ENCODE data around the gene SORCS3.

Gene SORCS3

GRCh38 chr10:104641187-104641936 is at the start of gene SORCS3:
Gene SORCS3 (plus strand): TSS chr10:104641290.
- DNase-seq = no peak

DNA sequence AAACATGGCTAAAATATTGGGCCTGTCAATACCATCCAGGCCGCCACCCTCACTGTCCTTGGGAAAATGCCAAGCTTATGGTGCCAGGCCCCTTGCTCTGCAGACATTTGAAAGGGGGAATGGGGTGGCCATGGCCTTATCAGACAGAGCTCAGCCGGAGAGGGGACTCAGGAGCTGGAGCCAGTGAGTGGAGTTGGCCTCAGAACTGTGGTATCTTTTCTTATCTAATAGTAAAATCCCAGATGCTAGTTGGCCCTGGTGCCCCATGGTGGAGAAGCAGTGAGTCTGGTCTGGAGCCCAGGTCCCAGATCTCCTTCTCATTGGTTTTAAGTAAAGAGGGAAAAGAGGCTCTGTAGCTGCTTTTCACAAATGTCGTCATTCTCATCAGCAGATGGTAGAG is 49.6 kb upstream of the SORCS3 start:
- DNase-seq = no peak

DNA sequence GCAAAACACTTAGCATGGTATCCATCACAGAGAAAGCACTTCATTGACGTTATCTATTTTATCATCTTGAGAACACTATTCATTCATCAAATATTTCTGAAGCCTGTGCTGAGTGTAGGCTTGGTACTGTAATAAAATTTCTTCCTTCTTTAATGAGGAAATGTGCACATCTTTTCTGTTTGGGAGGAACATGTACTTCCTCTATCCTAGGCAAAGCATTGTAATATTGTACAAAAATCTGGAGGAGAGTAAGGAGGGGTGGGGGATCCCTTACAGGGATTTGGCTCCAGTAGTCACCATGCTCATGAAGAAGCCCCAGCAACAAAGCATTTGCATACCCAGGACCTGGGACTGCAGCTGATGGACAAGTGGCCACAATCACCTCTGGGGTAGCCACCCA is 39.9 kb upstream of the SORCS3 start:
- DNase-seq = no peak

- DNase-seq = no peak
Observed at GRCh38 chr10:104608091-104608828, 32.8 kb upstream of the SORCS3 start.

DNA sequence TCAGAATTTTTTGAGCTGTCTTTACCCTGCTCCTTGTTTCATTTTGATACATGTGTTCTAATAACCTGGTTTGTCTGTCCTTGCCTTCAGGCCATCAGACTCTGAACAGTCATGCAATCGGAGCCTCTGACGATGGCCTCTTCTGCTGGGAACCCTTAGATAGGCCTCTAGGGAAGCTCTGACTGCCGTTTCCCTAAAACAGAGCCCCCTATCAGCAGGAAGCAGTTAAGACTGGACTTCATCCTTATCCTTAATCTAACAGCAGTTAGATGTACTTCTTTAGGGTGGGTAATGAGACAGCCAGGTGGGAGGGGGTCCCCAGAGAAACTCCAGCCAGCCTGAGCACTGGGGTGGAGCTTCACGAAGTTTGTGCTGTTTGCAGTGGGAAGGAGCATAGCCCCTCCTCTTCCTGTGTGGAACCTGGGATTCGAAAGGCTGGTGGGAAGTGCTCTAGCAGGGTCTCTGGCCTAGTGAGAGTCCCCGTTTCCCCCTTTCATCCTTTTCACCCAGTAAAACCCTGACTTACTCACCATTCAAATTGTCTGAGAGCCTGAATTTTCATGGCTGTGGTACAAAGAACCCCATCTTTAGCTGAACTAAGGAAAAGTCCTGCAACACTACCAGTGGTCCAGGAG is 28.4 kb upstream of the SORCS3 start:
- DNase-seq = no peak

DNA sequence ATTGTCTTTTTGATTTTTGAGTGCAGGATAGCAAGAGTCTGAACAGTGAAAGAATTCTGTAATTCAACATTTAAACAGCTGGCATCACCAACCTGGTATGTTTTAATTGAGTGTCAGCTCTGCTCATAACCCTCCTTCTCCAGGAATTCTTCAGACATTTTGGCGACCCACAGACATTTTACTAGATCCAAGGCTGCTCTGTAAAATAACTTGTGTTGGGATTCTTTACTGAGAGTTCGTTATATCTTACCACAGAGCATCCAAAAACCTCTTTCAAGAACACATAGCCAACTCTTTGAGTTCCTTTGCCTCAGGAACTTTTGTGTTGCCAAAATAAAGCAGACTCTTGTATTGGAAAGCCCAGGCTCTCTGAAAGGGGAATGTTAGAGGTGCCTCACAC is 27.7 kb upstream of the SORCS3 start:
- no peak for DNase-seq

- DNase-seq = no peak
Observed at GRCh38 chr10:104614245-104614831, 26.8 kb upstream of the SORCS3 start.

DNA sequence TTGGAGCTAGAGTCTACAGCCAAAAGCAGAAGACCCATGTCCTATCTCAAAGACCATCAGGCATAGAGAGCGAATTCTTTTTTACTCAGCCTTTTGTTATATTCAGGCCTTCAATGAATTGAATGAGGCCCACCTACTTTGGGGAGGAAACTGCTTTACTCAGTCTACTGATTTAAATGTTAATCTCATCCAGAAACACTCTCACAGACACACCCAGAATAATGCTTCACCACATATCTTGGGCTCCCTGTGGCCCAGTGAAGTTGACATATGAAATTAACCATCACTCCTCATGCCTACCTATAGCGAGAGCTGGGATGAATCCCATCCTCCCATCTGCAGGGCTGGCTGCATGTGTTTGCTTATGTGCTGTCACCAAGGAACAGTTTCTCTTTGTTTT is 26.0 kb upstream of the SORCS3 start:
- no peak for DNase-seq

DNA sequence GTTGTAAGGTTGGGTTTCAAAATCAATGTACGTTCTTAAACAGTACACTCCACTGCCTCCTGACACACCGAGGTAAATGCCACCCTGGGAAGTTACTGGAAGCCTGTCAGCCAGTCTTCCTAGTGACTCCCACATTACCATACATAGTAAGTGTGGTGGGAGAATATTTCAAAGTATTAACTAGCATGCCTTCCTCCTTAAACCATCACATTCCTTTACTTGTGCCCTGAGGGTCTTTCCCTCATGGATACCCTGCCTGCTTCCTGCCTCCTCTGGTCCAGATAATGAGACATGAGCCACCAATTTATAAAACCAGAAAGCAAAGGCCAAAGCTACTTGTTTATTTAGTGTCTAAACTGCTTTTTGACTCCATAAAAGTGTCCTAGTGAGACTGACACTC is 23.3 kb upstream of the SORCS3 start:
- DNase-seq = no peak

- DNase-seq = no peak
Observed at GRCh38 chr10:104622175-104622574, 18.9 kb upstream of the SORCS3 start.

GRCh38 chr10:104622598-104623209 is 18.4 kb upstream of the SORCS3 start:
- DNase-seq = no peak

GRCh38 chr10:104630731-104631130 is 10.4 kb upstream of the SORCS3 start:
- no peak for DNase-seq

DNA sequence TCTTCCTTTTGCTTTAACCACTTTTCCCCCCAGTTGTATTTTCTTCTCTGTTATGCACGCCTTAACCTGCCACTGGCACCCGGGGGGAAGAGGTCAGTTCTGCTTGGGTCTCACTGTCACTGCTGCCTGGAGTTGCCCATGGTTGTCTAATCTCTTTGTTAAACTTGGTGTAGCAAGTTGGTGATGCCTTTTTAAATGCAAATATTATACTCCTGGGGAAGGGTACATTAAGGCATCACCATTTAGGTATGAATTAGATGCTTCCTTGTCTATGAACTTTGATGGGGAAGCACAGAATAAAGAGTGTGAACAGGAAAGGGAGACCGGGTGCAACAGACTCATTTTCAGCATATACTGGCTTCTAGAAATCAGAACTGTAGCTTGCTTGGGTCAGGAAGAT is 9.1 kb upstream of the SORCS3 start:
- DNase-seq = no peak

DNA sequence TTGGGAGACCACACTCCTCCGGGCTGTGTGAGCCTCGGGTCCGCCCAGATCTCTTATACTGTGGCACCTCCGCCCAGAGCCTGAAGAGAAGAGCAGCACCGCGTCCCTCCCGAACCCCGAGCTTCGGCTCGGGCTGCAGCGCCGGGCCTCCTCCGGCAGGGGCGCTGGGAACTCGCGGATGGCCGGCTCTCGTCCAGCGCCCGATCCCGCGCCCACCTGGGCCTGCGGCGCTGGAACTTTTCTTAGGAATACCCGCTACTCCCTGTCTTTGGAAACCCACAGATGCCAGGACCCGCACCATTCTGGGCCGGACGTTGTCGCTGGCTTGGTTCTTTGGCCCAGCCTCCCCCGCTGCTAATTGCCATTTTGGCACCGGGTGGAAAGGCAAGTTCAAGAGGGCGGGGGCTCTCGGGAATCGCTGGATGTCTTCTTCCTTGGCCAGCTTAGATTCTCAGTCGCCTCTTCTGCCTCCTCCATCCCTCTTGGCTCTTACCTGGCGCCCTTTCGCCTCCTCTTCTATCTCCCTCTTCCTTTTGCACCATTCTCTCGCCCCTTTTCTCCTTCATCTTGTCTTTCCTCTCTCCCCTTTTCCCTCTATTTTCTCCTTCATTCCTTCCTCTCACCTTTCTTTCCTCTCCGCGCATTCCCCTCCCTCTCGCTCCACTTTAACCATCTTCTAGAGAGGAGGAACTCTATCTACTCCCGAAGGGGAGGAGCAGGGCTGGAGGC is 2.1 kb upstream of the SORCS3 start:
- DNase-seq = no peak

DNA sequence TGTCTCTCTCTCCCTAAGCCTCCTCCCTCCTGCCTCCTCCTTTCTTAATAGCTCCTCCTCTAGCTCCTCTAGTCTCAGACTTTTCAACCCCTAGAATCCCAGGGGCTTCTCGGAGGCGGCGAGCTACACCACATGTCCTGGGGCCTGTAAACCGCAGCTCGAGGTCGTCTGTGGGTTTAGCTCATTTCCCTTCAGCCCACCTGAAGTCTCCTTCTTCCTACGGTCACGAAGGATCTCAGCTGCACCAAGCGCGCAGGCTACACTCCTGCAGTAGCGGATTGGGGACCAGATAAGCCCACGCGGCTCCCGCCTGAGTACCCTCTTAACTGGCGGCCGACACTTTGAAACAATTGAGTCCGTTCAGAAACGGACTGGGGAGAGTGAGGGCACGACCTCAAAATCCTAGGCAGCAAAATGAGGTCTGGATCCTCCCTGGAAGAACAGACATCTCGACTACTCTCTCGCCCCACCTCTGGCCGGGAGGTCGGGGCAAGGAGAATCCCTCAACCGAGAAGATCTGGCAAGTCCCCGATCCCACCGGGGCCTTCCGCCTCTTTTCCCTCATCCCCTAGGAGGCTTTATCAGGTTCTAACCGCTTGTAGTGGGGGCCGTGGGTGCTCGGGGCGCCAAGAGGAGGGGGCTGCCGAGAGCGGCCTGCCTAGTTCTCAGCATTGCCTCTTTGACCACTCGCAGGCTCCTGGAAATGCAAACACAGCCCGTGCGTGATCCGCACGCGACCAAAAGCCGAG is 1.3 kb upstream of the SORCS3 start:
- no peak for DNase-seq

- no peak for DNase-seq
Observed at GRCh38 chr10:104640339-104641186, 527 bp upstream of the SORCS3 start.

GRCh38 chr10:104641937-104642657 is 1.0 kb downstream of the SORCS3 start:
- DNase-seq = no peak

GRCh38 chr10:104642658-104643302 is 1.7 kb downstream of the SORCS3 start:
- DNase-seq = no peak

DNA sequence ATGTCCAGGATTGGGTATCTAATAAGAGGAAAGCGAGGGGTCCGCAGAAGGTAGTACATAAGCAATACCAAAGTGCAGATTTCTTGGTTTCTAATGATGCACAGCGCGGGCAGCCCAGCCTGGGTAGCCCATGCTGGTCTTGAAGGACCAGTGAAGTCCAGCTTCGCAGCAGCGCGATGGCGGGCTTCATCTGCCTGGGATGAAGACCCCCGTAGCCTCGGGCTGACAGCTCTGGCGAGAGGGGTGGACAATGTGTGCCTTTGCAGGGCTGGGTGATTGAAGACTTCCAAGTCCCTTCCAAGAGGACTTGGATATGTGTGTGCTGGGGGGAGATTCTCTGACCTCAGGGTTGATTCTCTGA is 2.2 kb downstream of the SORCS3 start:
- no peak for DNase-seq

DNA sequence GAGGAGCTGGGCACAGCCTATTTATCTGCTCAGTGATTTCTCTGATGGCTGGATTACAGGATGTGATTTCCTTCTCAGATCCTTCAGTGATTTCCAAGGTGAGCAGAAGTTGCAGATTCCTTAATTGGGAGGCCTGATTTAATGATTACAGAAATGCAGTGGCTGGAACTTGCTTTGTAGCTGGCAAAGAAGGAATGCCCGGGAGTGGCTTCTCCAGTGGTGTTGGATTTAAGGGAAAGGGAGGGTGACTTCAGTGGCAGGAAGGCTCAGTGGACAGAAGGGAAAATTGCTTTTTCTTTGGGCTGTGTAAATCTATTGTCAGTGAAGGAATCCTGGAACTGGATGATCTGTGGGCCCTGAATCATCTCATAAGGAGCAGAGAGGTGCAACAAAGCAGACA is 5.1 kb downstream of the SORCS3 start:
- DNase-seq = no peak
